Middle frontal gyrus (tissue), 1 donor: ENCODE data around the gene BTLA.
"Not testable (repeated sequence)": the region's sequence is repeated elsewhere in the genome, so short reads cannot be mapped to it uniquely, and the experiment has no call there.

ENCODE experiments used
- DNase-seq: peaks from one replicate; pipeline ENCODE4 v3.0.0-alpha.2; 2015; ENCODE audit warnings: low spot score; ENCODE audit errors: extremely low spot score

The BTLA gene

GRCh38 chr3:112491373-112491772 lies 7.9 kb downstream of the BTLA start:
- DNase-seq, result no peak

- DNase-seq, result no peak
Measured at GRCh38 chr3:112489674-112490479, 9.4 kb downstream of the BTLA start.

- DNase-seq, result no peak
Measured at GRCh38 chr3:112486811-112487505, 12.3 kb downstream of the BTLA start.

GRCh38 chr3:112484352-112484751 lies 14.9 kb downstream of the BTLA start:
- no peak for DNase-seq

GRCh38 chr3:112482675-112483074 lies 16.6 kb downstream of the BTLA start:
- no peak for DNase-seq

GRCh38 chr3:112481302-112481721 lies 18.0 kb downstream of the BTLA start:
- no peak for DNase-seq

- no peak for DNase-seq
Measured at GRCh38 chr3:112477891-112478290, 21.4 kb downstream of the BTLA start.

GRCh38 chr3:112476346-112476745 lies 22.9 kb downstream of the BTLA start:
- no peak for DNase-seq

GRCh38 chr3:112474796-112475195 lies 24.5 kb downstream of the BTLA start:
- DNase-seq, result no peak

GRCh38 chr3:112472691-112473090 lies 26.6 kb downstream of the BTLA start:
- DNase-seq, result no peak

- no peak for DNase-seq
Measured at GRCh38 chr3:112471596-112472325, 27.5 kb downstream of the BTLA start.

GRCh38 chr3:112470788-112471187 lies 28.5 kb downstream of the BTLA start:
- no peak for DNase-seq

- no peak for DNase-seq
Measured at GRCh38 chr3:112469671-112470070, 29.6 kb downstream of the BTLA start.

- DNase-seq, result no peak
Measured at GRCh38 chr3:112467539-112467938, 31.7 kb downstream of the BTLA start.

- no peak for DNase-seq
Measured at GRCh38 chr3:112466020-112466419, 33.3 kb downstream of the BTLA start.

GRCh38 chr3:112464264-112464663 lies 35.0 kb downstream of the BTLA start:
- DNase-seq, result no peak

GRCh38 chr3:112463250-112463649 lies 36.0 kb downstream of the BTLA start:
- no peak for DNase-seq

GRCh38 chr3:112461787-112462186 lies 37.5 kb downstream of the BTLA start:
- not testable (repeated sequence) for DNase-seq

- no peak for DNase-seq
Measured at GRCh38 chr3:112460519-112461195, 38.6 kb downstream of the BTLA start.

GRCh38 chr3:112459750-112460149 lies 39.5 kb downstream of the BTLA start:
- no peak for DNase-seq

- DNase-seq, result no peak
Measured at GRCh38 chr3:112456147-112456546, 43.1 kb downstream of the BTLA start.

GRCh38 chr3:112448939-112449338 lies 50.3 kb downstream of the BTLA start:
- DNase-seq, result no peak
